HepG2 (cell line): ENCODE data around the gene COL5A1. TPM values are rescaled to one million over a fixed set of nuclear protein-coding genes. Genes with fewer than 3 reads are reported as not detected.

Experiments used
- ATAC-seq: fragments of 200-7000 bp; cut with Tn5 transposase; 3 replicates; pipeline ENCODE4 v1.9.1; 2020; ENCODE audit warnings: mild to moderate bottlenecking, moderate library complexity
- BruUV-seq: library from RNA; stranded (reverse); fragments of 400-500 nt; replicated peaks from 2 replicates; lab custom pipeline; 2021; lab: Mats Ljungman, UMichigan
- CTCF ChIA-PET: fragments of 300-600 bp; formaldehyde crosslinking; extraction: SDS; loops from one replicate; lab custom pipeline; 2021; ENCODE audit warnings: low total read pairs, inconsistent platforms, low intra/inter-chr PET ratio; lab: Yijun Ruan, JAX
- POLR2A ChIA-PET: fragments of 350-600 bp; sonication (Branson Sonifier 250); formaldehyde crosslinking; loops from one replicate; lab custom pipeline; 2020; ENCODE audit warnings: antibody characterized with exemption, inconsistent platforms; lab: Yijun Ruan, JAX
- DNase-seq: peaks from one replicate; pipeline ENCODE4 v3.0.0-alpha.2; 2015; ENCODE audit warnings: low spot score
- FAIRE-seq: peaks from 3 replicates; lab custom pipeline; 2011; peaks lifted over from hg19 to GRCh38; lab: Jason Lieb, UNC
- H2AFZ ChIP-seq: one replicate; pipeline ENCODE4 v1.6.1; 2011; ENCODE audit warnings: low read length, inconsistent platforms
- H3K27ac ChIP-seq: fragments of 300-600 bp; 3 replicates; pipeline ENCODE4 v1.8.0; 2011; ENCODE audit warnings: mixed run types, mild to moderate bottlenecking, mixed read lengths, low read length, inconsistent platforms; ENCODE audit not compliant: insufficient read depth; ENCODE audit errors: extremely low read length
- H3K27me3 ChIP-seq, 2 experiments: fragments of 200-600 bp in 1 of 2; 2 replicates in 1 of 2; 3 replicates in 1 of 2; pipeline versions ENCODE4 v1.6.0 to v1.8.0; 2011; ENCODE audit warnings: low read length in 2 of 2, mild to moderate bottlenecking in 2 of 2, moderate library complexity in 2 of 2, inconsistent platforms in 1 of 2; ENCODE audit not compliant: insufficient read depth in 2 of 2, control insufficient read depth in 1 of 2
- H3K36me3 ChIP-seq, 2 experiments: fragments of 200-600 bp in 1 of 2; replicated peaks in 1 of 2; 2 replicates in 1 of 2; 3 replicates in 1 of 2; pipeline versions ENCODE4 v1.5.1 to v1.8.0; 2011; ENCODE audit warnings: low read length in 2 of 2, inconsistent platforms in 1 of 2; ENCODE audit not compliant: insufficient read depth in 2 of 2, control insufficient read depth in 1 of 2
- H3K4me1 ChIP-seq: 2 replicates; pipeline ENCODE4 v1.5.1; 2012; ENCODE audit warnings: low read length, inconsistent platforms; ENCODE audit not compliant: insufficient read depth
- H3K4me2 ChIP-seq: 2 replicates; pipeline ENCODE4 v1.6.0; 2011; ENCODE audit warnings: low read depth, low read length, inconsistent platforms
- H3K4me3 ChIP-seq, 3 experiments: fragments of 200-600 bp in 1 of 3; sonication (generic), shearing (Covaris generic) in 1 of 3; replicated peaks in 1 of 3; 2 replicates each; pipeline ENCODE4 v1.5.1; 2011 to 2016; ENCODE audit warnings: low read length in 3 of 3, inconsistent platforms in 2 of 3, low read depth in 2 of 3, mild to moderate bottlenecking in 2 of 3, control low read depth in 1 of 3, mixed read lengths in 1 of 3; ENCODE audit not compliant: insufficient read depth in 1 of 3
- H3K79me2 ChIP-seq: one replicate; pipeline ENCODE4 v1.6.1; 2011; ENCODE audit warnings: low read length, inconsistent platforms; ENCODE audit not compliant: insufficient read depth
- H3K9ac ChIP-seq: 2 replicates; pipeline ENCODE4 v1.6.0; 2011; ENCODE audit warnings: mild to moderate bottlenecking, low read depth, low read length, inconsistent platforms; ENCODE audit not compliant: insufficient read depth
- H3K9me3 ChIP-seq: 2 replicates; pipeline ENCODE4 v1.5.1; 2012; ENCODE audit warnings: mild to moderate bottlenecking, low read length
- H4K20me1 ChIP-seq: 2 replicates; pipeline ENCODE4 v1.6.0; 2011; ENCODE audit warnings: inconsistent platforms, mild to moderate bottlenecking, low read length, moderate library complexity; ENCODE audit not compliant: insufficient read depth
- BCL3 ChIP-seq: sonication (generic); formaldehyde crosslinking; IDR thresholded peaks from 2 replicates; pipeline ENCODE4 v1.5.1; 2020; ENCODE audit warnings: mild to moderate bottlenecking, missing genetic modification reagents, moderate library complexity
- CENPBD1 ChIP-seq: sonication (generic); formaldehyde crosslinking; IDR thresholded peaks from 2 replicates; pipeline ENCODE4 v1.8.0; 2022; ENCODE audit warnings: missing genetic modification reagents, low read depth, mild to moderate bottlenecking, borderline replicate concordance
- EP300 ChIP-seq, 3 experiments: sonication (generic) in 1 of 3; formaldehyde crosslinking in 1 of 3; IDR thresholded peaks; 2 replicates each; pipeline versions ENCODE4 v1.5.1 to v1.6.1; 2011 to 2020; ENCODE audit warnings: low read depth in 2 of 3, low read length in 2 of 3, borderline replicate concordance in 1 of 3, improper control_type of control experiment in 1 of 3, mild to moderate bottlenecking in 1 of 3, missing genetic modification reagents in 1 of 3, moderate library complexity in 1 of 3
- HNRNPLL ChIP-seq: fragments of 200-400 bp; formaldehyde crosslinking; IDR thresholded peaks from 2 replicates; pipeline ENCODE4 v1.6.1; 2017; ENCODE audit warnings: mild to moderate bottlenecking, low read depth, low read length; ENCODE audit not compliant: poor library complexity, severe bottlenecking
- IRX3 ChIP-seq: sonication (generic); formaldehyde crosslinking; IDR thresholded peaks from 2 replicates; pipeline ENCODE4 v1.8.1; 2023; ENCODE audit warnings: mild to moderate bottlenecking, low read depth, missing genetic modification reagents, borderline replicate concordance
- MYPOP ChIP-seq: sonication (generic); formaldehyde crosslinking; IDR thresholded peaks from 2 replicates; pipeline ENCODE4 v1.8.1; 2023; ENCODE audit warnings: mild to moderate bottlenecking, moderate library complexity, missing genetic modification reagents
- SKIL ChIP-seq: sonication (generic); formaldehyde crosslinking; IDR thresholded peaks from 2 replicates; pipeline ENCODE4 v1.8.0; 2022; ENCODE audit warnings: missing genetic modification reagents, mild to moderate bottlenecking, moderate library complexity, borderline replicate concordance
- SRF ChIP-seq: IDR thresholded peaks from 2 replicates; pipeline ENCODE4 v1.6.1; 2011; ENCODE audit warnings: mild to moderate bottlenecking, low read depth, low read length, moderate library complexity
- TEAD2 ChIP-seq: sonication (generic); formaldehyde crosslinking; IDR thresholded peaks from 2 replicates; pipeline ENCODE4 v1.9.0; 2021; ENCODE audit warnings: missing genetic modification reagents
- ZNF232 ChIP-seq: sonication (generic); formaldehyde crosslinking; IDR thresholded peaks from 2 replicates; pipeline ENCODE4 v1.4.0; 2020; ENCODE audit warnings: missing genetic modification reagents, borderline replicate concordance
- ZNF576 ChIP-seq: sonication (generic); formaldehyde crosslinking; IDR thresholded peaks from 2 replicates; pipeline ENCODE4 v1.4.0; 2020; ENCODE audit warnings: mild to moderate bottlenecking, missing genetic modification reagents
- ZSCAN20 ChIP-seq: sonication (generic); formaldehyde crosslinking; IDR thresholded peaks from 2 replicates; pipeline ENCODE4 v1.4.0; 2020; ENCODE audit warnings: missing genetic modification reagents, mild to moderate bottlenecking, borderline replicate concordance
- WGBS: methylation state at CpG from one replicate; pipeline ENCODE4 v1.1.6; 2017; ENCODE audit warnings: low lambda C conversion rate; 5-methylcytosine and 5-hydroxymethylcytosine counted together
- in situ Hi-C: cut with HindIII; loops from 2 replicates; pipeline ENCODE4 v1.10.0; 2017; ENCODE audit warnings: low pct_unique_long_range_greater_than_20kb; ENCODE audit not compliant: extremely low pct_ligation_motif_present
- intact Hi-C: fragments of 100-400 bp; cut with micrococcal nuclease; formaldehyde crosslinking; loops from one replicate; pipeline ENCODE4 v1.10.0; 2022; ENCODE audit not compliant: unreplicated experiment
- polyA plus RNA-seq, 8 experiments: library from polyadenylated mRNA; depleted of rRNA in 3 of 8; stranded (reverse) in 7 of 8; unstranded in 1 of 8; fragments of >200 nt; fragmentation: Illumina TruSeq in 4 of 8; extraction: Trizol in 4 of 8; gene quantifications; 2 replicates each; pipeline versions ENCODE4 v1.2.1 to v1.2.3, GENCODE V29; 2011 to 2016; ENCODE audit warnings: low read depth in 4 of 8, missing spikeins in 1 of 8, mixed read lengths in 1 of 8; ENCODE audit not compliant: insufficient read depth in 1 of 8
- total RNA-seq, 5 experiments: library from RNA; depleted of rRNA; stranded (reverse); fragments of >200 nt; fragmentation: Illumina TruSeq; extraction: Trizol; gene quantifications; 2 replicates each; pipeline ENCODE4 v1.2.3, GENCODE V29; 2016; ENCODE audit warnings: low read depth in 1 of 5

COL5A1 gene
- total and polyA plus RNA-seq, 2 of the 13 experiments (the other 11 are each of a cell fraction or from before 2014, with no cell fraction given) = not detected

GRCh38 chr9:134628354-134628736 lies 13.3 kb upstream of the COL5A1 start:
- Histone ChIP-seq H2AFZ (no peak overlapping the region), H3K4me1 (no peaks in the 10 kb centered on the region), H3K36me3 (no peaks in the 10 kb centered on the region), H3K27me3 (peaks cover 9 to 85% of the 10 kb centered on the region in 2 experiments; a peak in 4 of 5 replicates), H4K20me1 (peaks cover 3% of the 10 kb centered on the region), H3K9me3 (no peaks in the 10 kb centered on the region), H3K4me3 (no peak overlapping the region), H3K9ac (no peak overlapping the region), H3K79me2 (no peaks in the 10 kb centered on the region), H3K27ac (no peak overlapping the region), H3K4me2 (no peak overlapping the region)
- in situ Hi-C loops (no loop called here), intact Hi-C loops (no loop called here)
- no peak for ATAC-seq
- TF ChIP-seq ZNF232 (CRISPR knock-in tag) (no peak), IRX3 (CRISPR knock-in tag) (no peak), TEAD2 (no peak), ZNF576 (CRISPR knock-in tag) (no peak), SRF (no peak), HNRNPLL (no peak)
- WGBS = 54% methylated on average over 7 of the region's 9 CpGs
- CTCF ChIA-PET = no interaction called here
- POLR2A ChIA-PET = no interaction called here
- FAIRE-seq = no peak
- no TSS peak for BruUV-seq
- no peak for DNase-seq

- CTCF ChIA-PET = no interaction called here
- no peak overlapping the region for H3K9ac ChIP-seq
- H3K79me2 ChIP-seq = no peaks in the 10 kb centered on the region
- H3K4me3 ChIP-seq = no peak overlapping the region
- H3K4me1 ChIP-seq = no peaks in the 10 kb centered on the region
- FAIRE-seq (no peak), DNase-seq (no peak), ATAC-seq (no peak)
- H3K27me3 ChIP-seq = peaks cover 9 to 84% of the 10 kb centered on the region in 2 experiments; a peak in 4 of 5 replicates
- H3K9me3 ChIP-seq = no peaks in the 10 kb centered on the region
- POLR2A ChIA-PET = no interaction called here
- BruUV-seq = no TSS peak
- in situ Hi-C loops = no loop called here
- H3K27ac ChIP-seq = no peak overlapping the region
- H2AFZ ChIP-seq = no peak overlapping the region
- H3K4me2 ChIP-seq = no peak overlapping the region
- 35% methylated on average over 16 of the region's 21 CpGs for WGBS
- no peaks in the 10 kb centered on the region for H3K36me3 ChIP-seq
- intact Hi-C loops = no loop called here
- peaks cover 3% of the 10 kb centered on the region for H4K20me1 ChIP-seq
- TF ChIP-seq SKIL (no peak), BCL3 (CRISPR knock-in tag) (no peak), ZSCAN20 (no peak), EP300 (IDR thresholded peaks at IDR 0.05; ENCODE audit: low read depth in 2 of 2, low read length in 2 of 2) (no peak), EP300 (CRISPR knock-in tag; IDR thresholded peaks at IDR 0.05; ENCODE audit: borderline replicate concordance) (no peak), CENPBD1 (CRISPR knock-in tag) (no peak), MYPOP (CRISPR knock-in tag) (no peak)
These were observed 12.5 kb upstream of the COL5A1 start for GRCh38 chr9:134629061-134629585.
